Upper lobe of left lung (tissue), 4 donors: ENCODE measurements around the gene MYO19.
"Not testable (repeated sequence)": the region's sequence is repeated elsewhere in the genome, so short reads cannot be mapped to it uniquely, and the experiment has no call there.

Source experiments
- CTCF ChIP-seq, 6 experiments: fragments of 450-650 bp in 4 of 6; fragments of 200-600 bp in 2 of 6; sonication (generic) in 2 of 6; IDR thresholded peaks; one replicate each; pipeline ENCODE4 v1.5.1; 2016 to 2019; ENCODE audit warnings: antibody characterized with exemption in 6 of 6
- EP300 ChIP-seq, 4 donors: sonication (generic); formaldehyde crosslinking; IDR thresholded peaks; one replicate each; pipeline ENCODE4 v1.5.1; 2017; ENCODE audit warnings: antibody characterized with exemption in 4 of 4, control low read depth in 2 of 4
- POLR2A ChIP-seq, 4 donors: fragments of 450-650 bp; IDR thresholded peaks; one replicate each; pipeline ENCODE4 v1.5.1; 2016 to 2017; ENCODE audit warnings: antibody characterized with exemption in 4 of 4, mild to moderate bottlenecking in 2 of 4
- POLR2AphosphoS5 ChIP-seq, 2 donors: sonication (generic); formaldehyde crosslinking; IDR thresholded peaks; one replicate each; pipeline ENCODE4 v1.5.1; 2017; ENCODE audit warnings: antibody characterized with exemption in 2 of 2

- not testable (repeated sequence) for TF ChIP-seq POLR2A, POLR2AphosphoS5, CTCF, EP300 (IDR thresholded peaks at IDR 0.05)
These were observed 26.2 kb downstream of the MYO19 start for GRCh38 chr17:36508439-36508838.
